ENCODE measurements around the gene UBE2J1. TPM values are rescaled to one million over a fixed set of nuclear protein-coding genes. Genes with fewer than 3 reads are reported as not detected.

The UBE2J1 gene
- total and polyA plus RNA-seq, 2 donors (not counting 1 experiment from before 2014, with no cell fraction given): 27.6 to 53.6 TPM

DNA sequence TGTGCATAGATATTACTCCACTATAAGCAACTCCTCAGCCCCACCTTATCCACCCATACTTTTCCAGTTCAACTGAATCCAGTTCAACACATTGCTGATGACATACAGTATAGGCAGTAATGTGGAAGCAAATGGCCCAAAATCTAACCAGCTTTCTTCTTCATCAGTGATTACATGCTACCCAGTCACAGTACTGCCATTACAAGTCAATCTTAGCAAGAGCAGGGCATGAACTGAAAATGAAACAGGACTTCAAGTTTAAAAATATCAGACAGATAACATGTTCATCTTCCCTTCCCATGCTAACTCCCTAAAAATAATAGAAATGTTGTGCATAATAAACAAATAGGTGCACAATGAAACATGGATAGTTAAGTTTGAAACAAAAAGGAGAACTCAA lies 40.3 kb upstream of the UBE2J1 start:
- no peaks in the 10 kb centered on the region for H3K4me1 ChIP-seq (ENCODE audit: control insufficient read depth, extremely low read depth, insufficient read depth, low read length)
- H3K27me3 ChIP-seq (ENCODE audit: control insufficient read depth, insufficient read depth, low read length): no peaks in the 10 kb centered on the region
- no peak for DNase-seq (ENCODE audit: low read depth in 2 of 2)
- H3K79me2 ChIP-seq (ENCODE audit: control insufficient read depth, insufficient read depth, low read length): no peaks in the 10 kb centered on the region
- no peaks in the 10 kb centered on the region for H3K36me3 ChIP-seq (ENCODE audit: control insufficient read depth, insufficient read depth, low read length)
- H2AFZ ChIP-seq (ENCODE audit: low read length): no peak overlapping the region
- H3K9ac ChIP-seq (ENCODE audit: insufficient read depth, low read length): no peak overlapping the region
- no peak overlapping the region for H3K27ac ChIP-seq (ENCODE audit: insufficient read depth, low read length)
- H4K20me1 ChIP-seq (ENCODE audit: control insufficient read depth, extremely low read depth, insufficient read depth, low read length): no peaks in the 10 kb centered on the region
- no peak for TF ChIP-seq EZH2 (IDR thresholded peaks at IDR 0.05; ENCODE audit: low read length, missing control alignments)
- TF ChIP-seq, protein P1, sequence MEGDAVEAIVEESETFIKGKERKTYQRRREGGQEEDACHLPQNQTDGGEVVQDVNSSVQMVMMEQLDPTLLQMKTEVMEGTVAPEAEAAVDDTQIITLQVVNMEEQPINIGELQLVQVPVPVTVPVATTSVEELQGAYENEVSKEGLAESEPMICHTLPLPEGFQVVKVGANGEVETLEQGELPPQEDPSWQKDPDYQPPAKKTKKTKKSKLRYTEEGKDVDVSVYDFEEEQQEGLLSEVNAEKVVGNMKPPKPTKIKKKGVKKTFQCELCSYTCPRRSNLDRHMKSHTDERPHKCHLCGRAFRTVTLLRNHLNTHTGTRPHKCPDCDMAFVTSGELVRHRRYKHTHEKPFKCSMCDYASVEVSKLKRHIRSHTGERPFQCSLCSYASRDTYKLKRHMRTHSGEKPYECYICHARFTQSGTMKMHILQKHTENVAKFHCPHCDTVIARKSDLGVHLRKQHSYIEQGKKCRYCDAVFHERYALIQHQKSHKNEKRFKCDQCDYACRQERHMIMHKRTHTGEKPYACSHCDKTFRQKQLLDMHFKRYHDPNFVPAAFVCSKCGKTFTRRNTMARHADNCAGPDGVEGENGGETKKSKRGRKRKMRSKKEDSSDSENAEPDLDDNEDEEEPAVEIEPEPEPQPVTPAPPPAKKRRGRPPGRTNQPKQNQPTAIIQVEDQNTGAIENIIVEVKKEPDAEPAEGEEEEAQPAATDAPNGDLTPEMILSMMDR (conservative IDR thresholded peaks at IDR 0.05 in 1 of 2, IDR thresholded peaks at IDR 0.05 in 1 of 2; ENCODE audit: low read depth in 1 of 2, low read length in 2 of 2): no peak
- H3K9me3 ChIP-seq (ENCODE audit: control insufficient read depth, insufficient read depth, low read depth, low read length): no peaks in the 10 kb centered on the region
- H3K4me2 ChIP-seq (ENCODE audit: extremely low read depth, insufficient read depth, low read length): no peak overlapping the region
- no peak overlapping the region for H3K4me3 ChIP-seq (replicated peaks in 1 of 4; ENCODE audit: control extremely low read depth in 1 of 4, insufficient read depth in 1 of 4, low read depth in 3 of 4, low read length in 4 of 4)

DNA sequence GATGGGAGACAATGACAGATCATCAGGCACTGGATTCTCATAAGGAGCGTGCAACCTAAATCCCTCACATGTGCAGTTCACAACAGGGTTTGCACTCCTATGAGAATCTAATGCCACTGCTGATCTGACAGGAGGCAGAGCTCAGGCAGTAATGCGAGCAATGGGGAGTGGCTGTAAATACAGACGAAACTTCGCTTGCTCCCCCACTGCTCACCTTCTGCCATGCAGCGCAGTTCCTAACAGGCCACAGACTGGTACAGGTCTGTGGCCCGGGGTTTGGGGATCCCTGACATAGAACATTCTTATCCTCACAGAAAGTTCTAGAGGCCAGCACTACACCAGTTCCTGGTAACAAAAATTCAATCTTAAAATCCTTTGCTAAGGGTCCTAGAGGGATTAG lies 36.3 kb upstream of the UBE2J1 start:
- DNase-seq (ENCODE audit: low read depth in 2 of 2): no peak

DNA sequence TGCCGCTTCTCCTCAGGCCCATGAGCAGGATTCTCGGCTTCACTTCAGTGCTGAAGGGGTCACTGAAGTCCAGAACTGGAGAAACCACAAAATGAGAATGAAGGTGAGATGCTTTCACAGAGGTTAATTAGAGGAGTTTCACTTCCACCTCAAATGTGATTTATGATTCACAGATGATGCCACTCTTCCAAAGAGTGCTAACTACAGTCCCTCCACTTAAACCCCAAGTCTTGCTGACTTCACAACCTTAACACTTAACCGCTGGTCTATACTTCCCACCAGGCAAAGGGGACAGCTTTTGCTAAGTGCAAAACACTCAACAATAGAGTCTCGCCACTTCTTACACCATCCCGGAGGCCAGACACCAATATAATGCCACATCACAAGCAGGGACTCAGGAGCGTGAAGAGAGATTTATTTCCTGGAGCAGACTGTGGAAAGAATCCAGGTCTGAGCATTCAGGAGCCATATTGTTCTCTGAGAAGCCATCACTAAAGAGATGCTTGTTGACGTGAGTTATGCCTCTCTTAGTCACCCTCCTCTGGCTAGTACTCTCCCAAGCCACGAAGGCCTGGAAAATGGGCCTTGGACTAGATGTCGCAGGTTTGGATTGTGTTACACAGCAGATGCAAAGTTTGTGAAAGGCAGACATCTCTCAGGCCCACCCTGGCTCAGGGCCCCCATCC lies 35.1 kb upstream of the UBE2J1 start:
- TF ChIP-seq EZH2 (IDR thresholded peaks at IDR 0.05; ENCODE audit: low read length, missing control alignments): no peak
- TF ChIP-seq, protein P1 (conservative IDR thresholded peaks at IDR 0.05 in 1 of 2, IDR thresholded peaks at IDR 0.05 in 1 of 2; ENCODE audit: low read depth in 1 of 2, low read length in 2 of 2): no peak
- Histone ChIP-seq H3K36me3 (ENCODE audit: control insufficient read depth, insufficient read depth, low read length) (no peaks in the 10 kb centered on the region), H3K9me3 (ENCODE audit: control insufficient read depth, insufficient read depth, low read depth, low read length) (no peaks in the 10 kb centered on the region), H3K4me2 (ENCODE audit: extremely low read depth, insufficient read depth, low read length) (no peak overlapping the region), H2AFZ (ENCODE audit: low read length) (no peak overlapping the region), H3K4me1 (ENCODE audit: control insufficient read depth, extremely low read depth, insufficient read depth, low read length) (no peaks in the 10 kb centered on the region), H3K9ac (ENCODE audit: insufficient read depth, low read length) (no peak overlapping the region), H3K27ac (ENCODE audit: insufficient read depth, low read length) (no peak overlapping the region), H3K79me2 (ENCODE audit: control insufficient read depth, insufficient read depth, low read length) (no peaks in the 10 kb centered on the region), H3K27me3 (ENCODE audit: control insufficient read depth, insufficient read depth, low read length) (no peaks in the 10 kb centered on the region), H3K4me3 (replicated peaks in 1 of 4; ENCODE audit: control extremely low read depth in 1 of 4, insufficient read depth in 1 of 4, low read depth in 3 of 4, low read length in 4 of 4) (no peak overlapping the region), H4K20me1 (ENCODE audit: control insufficient read depth, extremely low read depth, insufficient read depth, low read length) (no peaks in the 10 kb centered on the region)
- DNase-seq (ENCODE audit: low read depth in 2 of 2): no peak

More for the DNA sequence above, 36.3 kb upstream of the UBE2J1 start:
- no peaks in the 10 kb centered on the region for H3K79me2 ChIP-seq (ENCODE audit: control insufficient read depth, insufficient read depth, low read length)
- no peaks in the 10 kb centered on the region for H4K20me1 ChIP-seq (ENCODE audit: control insufficient read depth, extremely low read depth, insufficient read depth, low read length)
- H3K27ac ChIP-seq (ENCODE audit: insufficient read depth, low read length): no peak overlapping the region
- no peaks in the 10 kb centered on the region for H3K4me1 ChIP-seq (ENCODE audit: control insufficient read depth, extremely low read depth, insufficient read depth, low read length)
- no peaks in the 10 kb centered on the region for H3K9me3 ChIP-seq (ENCODE audit: control insufficient read depth, insufficient read depth, low read depth, low read length)
- H3K4me3 ChIP-seq (replicated peaks in 1 of 4; ENCODE audit: control extremely low read depth in 1 of 4, insufficient read depth in 1 of 4, low read depth in 3 of 4, low read length in 4 of 4): no peak overlapping the region
- no peak overlapping the region for H2AFZ ChIP-seq (ENCODE audit: low read length)
- H3K9ac ChIP-seq (ENCODE audit: insufficient read depth, low read length): no peak overlapping the region
- no peak overlapping the region for H3K4me2 ChIP-seq (ENCODE audit: extremely low read depth, insufficient read depth, low read length)
- no peak for TF ChIP-seq EZH2 (IDR thresholded peaks at IDR 0.05; ENCODE audit: low read length, missing control alignments)
- TF ChIP-seq, protein P1 (conservative IDR thresholded peaks at IDR 0.05 in 1 of 2, IDR thresholded peaks at IDR 0.05 in 1 of 2; ENCODE audit: low read depth in 1 of 2, low read length in 2 of 2): no peak
- no peaks in the 10 kb centered on the region for H3K27me3 ChIP-seq (ENCODE audit: control insufficient read depth, insufficient read depth, low read length)
- H3K36me3 ChIP-seq (ENCODE audit: control insufficient read depth, insufficient read depth, low read length): no peaks in the 10 kb centered on the region

Data from fibroblast of lung (primary cell).